ENCODE measurements around the gene RPL13A. TPM values are rescaled to one million over a fixed set of nuclear protein-coding genes. Genes with fewer than 3 reads are reported as not detected.

Gene RPL13A
- total and polyA plus RNA-seq, 2 donors from 2014 or later = 2,090 to 3,309 TPM

DNA sequence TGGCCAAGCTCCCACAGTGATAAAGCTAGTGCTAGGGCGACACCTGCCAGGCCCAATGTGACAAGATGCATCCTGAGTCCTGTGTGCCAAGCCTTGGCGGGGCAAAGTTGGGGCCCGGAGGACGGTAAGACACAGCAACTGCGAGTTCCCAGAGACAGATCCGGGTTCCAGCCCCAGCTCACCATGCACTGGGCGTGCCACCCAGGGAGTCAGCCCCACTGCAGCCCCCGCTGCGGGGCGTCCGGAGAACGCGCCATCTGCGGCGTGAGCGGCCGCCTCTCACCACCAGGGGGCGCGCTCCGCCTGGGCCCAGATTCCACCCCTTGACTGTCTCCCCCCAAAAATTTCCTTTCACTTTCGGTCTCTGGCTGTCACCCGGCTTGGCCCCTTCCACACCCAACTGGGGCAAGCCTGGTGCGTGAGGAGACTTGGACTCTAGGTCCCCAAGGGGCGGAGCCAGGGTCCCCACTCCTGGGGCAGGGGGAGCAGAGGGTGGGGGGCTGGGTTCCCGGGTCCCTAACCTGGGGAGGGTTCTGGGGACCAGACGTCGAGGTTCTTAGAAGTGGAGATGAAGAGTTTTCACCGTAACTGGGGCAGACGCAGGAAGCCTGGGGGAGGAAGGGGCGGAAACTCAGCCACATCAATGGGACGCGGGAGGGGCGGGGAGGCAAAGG is 13.4 kb upstream of the RPL13A start, which contains the start of gene FLT3LG:
FLT3LG (plus strand) TSS at position 348 of the 674 bp plus-strand sequence. CDS start 425 bp downstream, outside the sequence.
- intact Hi-C loops (cut with DNase I) = no loop called here
- peaks cover 0 to 9% (median 0%) of the 10 kb centered on the region in 3 donors for H3K4me1 ChIP-seq (ENCODE audit: control insufficient read depth in 2 of 3, insufficient read depth in 2 of 3, low read depth in 1 of 3, low read length in 3 of 3)
- H3K36me3 ChIP-seq (ENCODE audit: control insufficient read depth in 2 of 3, insufficient read depth in 3 of 3, low read length in 3 of 3) = no peaks in the 10 kb centered on the region
- H3K27me3 ChIP-seq (ENCODE audit: control insufficient read depth, insufficient read depth, low read length) = no peaks in the 10 kb centered on the region
- no peaks in the 10 kb centered on the region for H3K9me3 ChIP-seq (ENCODE audit: control insufficient read depth in 2 of 3, insufficient read depth in 1 of 3, low read length in 3 of 3)
- FAIRE-seq = no peak
- TF ChIP-seq, protein P1, sequence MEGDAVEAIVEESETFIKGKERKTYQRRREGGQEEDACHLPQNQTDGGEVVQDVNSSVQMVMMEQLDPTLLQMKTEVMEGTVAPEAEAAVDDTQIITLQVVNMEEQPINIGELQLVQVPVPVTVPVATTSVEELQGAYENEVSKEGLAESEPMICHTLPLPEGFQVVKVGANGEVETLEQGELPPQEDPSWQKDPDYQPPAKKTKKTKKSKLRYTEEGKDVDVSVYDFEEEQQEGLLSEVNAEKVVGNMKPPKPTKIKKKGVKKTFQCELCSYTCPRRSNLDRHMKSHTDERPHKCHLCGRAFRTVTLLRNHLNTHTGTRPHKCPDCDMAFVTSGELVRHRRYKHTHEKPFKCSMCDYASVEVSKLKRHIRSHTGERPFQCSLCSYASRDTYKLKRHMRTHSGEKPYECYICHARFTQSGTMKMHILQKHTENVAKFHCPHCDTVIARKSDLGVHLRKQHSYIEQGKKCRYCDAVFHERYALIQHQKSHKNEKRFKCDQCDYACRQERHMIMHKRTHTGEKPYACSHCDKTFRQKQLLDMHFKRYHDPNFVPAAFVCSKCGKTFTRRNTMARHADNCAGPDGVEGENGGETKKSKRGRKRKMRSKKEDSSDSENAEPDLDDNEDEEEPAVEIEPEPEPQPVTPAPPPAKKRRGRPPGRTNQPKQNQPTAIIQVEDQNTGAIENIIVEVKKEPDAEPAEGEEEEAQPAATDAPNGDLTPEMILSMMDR (IDR thresholded peaks at IDR 0.05; ENCODE audit: borderline replicate concordance, extremely low read depth, insufficient read depth) = peak; percentile 89
- peak within 1 kb of the TSS; percentile 76 to 88 for H3K27ac ChIP-seq (ENCODE audit: low read depth in 2 of 2, low read length in 2 of 2)
- H3K4me3 ChIP-seq (ENCODE audit: low read length in 3 of 3) = peak within 1 kb of the TSS; percentile 39 to 75 (median 42)
- DNase-seq = peak; percentile 71 to 91 (median 84)
- H3K9ac ChIP-seq (ENCODE audit: low read length in 3 of 3) = peak within 1 kb of the TSS in 2 of 3 donors; percentile 60 to 86

DNA sequence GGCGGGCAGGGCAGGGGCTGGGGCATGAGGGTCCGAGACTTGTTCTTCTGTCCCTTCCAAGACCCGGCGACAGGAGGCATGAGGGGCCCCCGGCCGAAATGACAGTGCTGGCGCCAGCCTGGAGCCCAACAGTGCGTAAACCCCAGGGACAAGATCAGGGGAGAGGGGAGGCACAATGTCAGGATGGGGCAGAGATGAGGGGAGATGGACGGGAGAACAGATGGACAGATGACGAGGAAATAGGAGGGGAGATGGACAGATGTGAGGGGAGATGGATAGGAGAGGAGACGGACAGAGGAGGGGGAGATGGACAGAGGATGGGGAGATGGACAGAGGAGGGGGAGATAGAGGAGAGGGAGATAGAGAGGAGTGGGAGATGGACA is 12.9 kb upstream of the RPL13A start:
- intact Hi-C loops (cut with DNase I) = no loop called here
- H3K4me3 ChIP-seq (ENCODE audit: low read length in 3 of 3) = peak overlapping the region in 2 of 3 donors; percentile 39 to 75
- H3K9ac ChIP-seq (ENCODE audit: low read length in 3 of 3) = peak overlapping the region in 2 of 3 donors; percentile 60 to 86

DNA sequence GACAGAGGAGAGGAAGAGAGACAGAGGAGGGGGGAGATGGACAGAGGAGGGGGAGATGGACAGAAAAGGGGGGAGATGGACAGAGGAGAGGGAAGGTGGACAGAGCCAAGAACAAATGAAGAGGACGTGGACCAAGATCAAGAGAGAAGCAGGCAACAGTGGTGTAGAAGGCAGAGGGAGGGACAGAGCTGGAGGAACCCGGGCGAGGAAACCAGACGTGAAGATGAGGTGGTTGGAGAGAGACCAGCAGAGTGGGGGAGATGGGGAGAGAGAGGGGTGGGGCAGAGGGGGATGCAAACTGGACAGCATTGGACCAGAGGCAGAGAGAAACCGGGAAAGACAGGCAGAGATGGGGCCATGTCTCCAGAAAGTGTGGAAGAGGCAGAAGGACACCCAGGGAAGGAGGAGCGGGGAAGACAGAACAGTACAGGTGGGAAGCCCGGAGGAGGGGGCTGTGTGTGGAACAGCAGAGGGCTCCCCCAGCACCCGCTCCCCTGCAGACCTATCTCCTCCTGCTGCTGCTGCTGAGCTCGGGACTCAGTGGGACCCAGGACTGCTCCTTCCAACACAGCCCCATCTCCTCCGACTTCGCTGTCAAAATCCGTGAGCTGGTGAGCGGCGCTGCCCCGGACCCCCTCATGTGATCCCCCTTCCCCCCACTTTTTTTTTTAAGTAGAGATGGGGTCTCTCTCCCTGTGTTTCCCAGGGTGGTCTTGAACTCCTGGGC is 12.1 kb upstream of the RPL13A start:
- FAIRE-seq = no peak
- Histone ChIP-seq H3K4me1 (ENCODE audit: control insufficient read depth in 2 of 3, insufficient read depth in 2 of 3, low read depth in 1 of 3, low read length in 3 of 3) (peaks cover 0 to 9% (median 0%) of the 10 kb centered on the region in 3 donors), H3K9ac (ENCODE audit: low read length in 3 of 3) (peak overlapping the region in 1 of 3 donors; percentile 86), H3K4me3 (ENCODE audit: low read length in 3 of 3) (no peak overlapping the region), H3K36me3 (ENCODE audit: control insufficient read depth in 2 of 3, insufficient read depth in 3 of 3, low read length in 3 of 3) (no peaks in the 10 kb centered on the region), H3K27me3 (ENCODE audit: control insufficient read depth, insufficient read depth, low read length) (no peaks in the 10 kb centered on the region), H3K9me3 (ENCODE audit: control insufficient read depth in 2 of 3, insufficient read depth in 1 of 3, low read length in 3 of 3) (no peaks in the 10 kb centered on the region), H3K27ac (ENCODE audit: low read depth in 2 of 2, low read length in 2 of 2) (no peak overlapping the region)
- DNase-seq = peak in 1 of 5 donors; percentile 10
- intact Hi-C loops (cut with DNase I) = no loop called here
- TF ChIP-seq, protein P1 (IDR thresholded peaks at IDR 0.05; ENCODE audit: borderline replicate concordance, extremely low read depth, insufficient read depth) = no peak

More for the DNA sequence above, 12.9 kb upstream of the RPL13A start:
- peak in 1 of 5 donors; percentile 13 for DNase-seq
- FAIRE-seq = no peak
- no peaks in the 10 kb centered on the region for H3K27me3 ChIP-seq (ENCODE audit: control insufficient read depth, insufficient read depth, low read length)
- peak overlapping the region; percentile 76 to 88 for H3K27ac ChIP-seq (ENCODE audit: low read depth in 2 of 2, low read length in 2 of 2)
- H3K4me1 ChIP-seq (ENCODE audit: control insufficient read depth in 2 of 3, insufficient read depth in 2 of 3, low read depth in 1 of 3, low read length in 3 of 3) = peaks cover 0 to 9% (median 0%) of the 10 kb centered on the region in 3 donors
- H3K9me3 ChIP-seq (ENCODE audit: control insufficient read depth in 2 of 3, insufficient read depth in 1 of 3, low read length in 3 of 3) = no peaks in the 10 kb centered on the region
- no peaks in the 10 kb centered on the region for H3K36me3 ChIP-seq (ENCODE audit: control insufficient read depth in 2 of 3, insufficient read depth in 3 of 3, low read length in 3 of 3)
- TF ChIP-seq, protein P1 (IDR thresholded peaks at IDR 0.05; ENCODE audit: borderline replicate concordance, extremely low read depth, insufficient read depth) = no peak
